HepG2 (cell line): ENCODE measurements around the gene LPIN3. TPM values are rescaled to one million over a fixed set of nuclear protein-coding genes. Genes with fewer than 3 reads are reported as not detected.

Experiments used
- ATAC-seq: fragments of 200-7000 bp; cut with Tn5 transposase; 3 replicates; pipeline ENCODE4 v1.9.1; 2020; ENCODE audit warnings: mild to moderate bottlenecking, moderate library complexity
- BruUV-seq: library from RNA; stranded (reverse); fragments of 400-500 nt; replicated peaks from 2 replicates; lab custom pipeline; 2021; lab: Mats Ljungman, UMichigan
- CTCF ChIA-PET: fragments of 300-600 bp; formaldehyde crosslinking; extraction: SDS; loops from one replicate; lab custom pipeline; 2021; ENCODE audit warnings: low total read pairs, inconsistent platforms, low intra/inter-chr PET ratio; lab: Yijun Ruan, JAX
- POLR2A ChIA-PET: fragments of 350-600 bp; sonication (Branson Sonifier 250); formaldehyde crosslinking; loops from one replicate; lab custom pipeline; 2020; ENCODE audit warnings: antibody characterized with exemption, inconsistent platforms; lab: Yijun Ruan, JAX
- DNase-seq: peaks from one replicate; pipeline ENCODE4 v3.0.0-alpha.2; 2015; ENCODE audit warnings: low spot score
- FAIRE-seq: peaks from 3 replicates; lab custom pipeline; 2011; peaks lifted over from hg19 to GRCh38; lab: Jason Lieb, UNC
- H2AFZ ChIP-seq: one replicate; pipeline ENCODE4 v1.6.1; 2011; ENCODE audit warnings: low read length, inconsistent platforms
- H3K27ac ChIP-seq: fragments of 300-600 bp; 3 replicates; pipeline ENCODE4 v1.8.0; 2011; ENCODE audit warnings: mixed run types, mild to moderate bottlenecking, mixed read lengths, low read length, inconsistent platforms; ENCODE audit not compliant: insufficient read depth; ENCODE audit errors: extremely low read length
- H3K27me3 ChIP-seq, 2 experiments: fragments of 200-600 bp in 1 of 2; 2 replicates in 1 of 2; 3 replicates in 1 of 2; pipeline versions ENCODE4 v1.6.0 to v1.8.0; 2011; ENCODE audit warnings: low read length in 2 of 2, mild to moderate bottlenecking in 2 of 2, moderate library complexity in 2 of 2, inconsistent platforms in 1 of 2; ENCODE audit not compliant: insufficient read depth in 2 of 2, control insufficient read depth in 1 of 2
- H3K36me3 ChIP-seq, 2 experiments: fragments of 200-600 bp in 1 of 2; replicated peaks in 1 of 2; 2 replicates in 1 of 2; 3 replicates in 1 of 2; pipeline versions ENCODE4 v1.5.1 to v1.8.0; 2011; ENCODE audit warnings: low read length in 2 of 2, inconsistent platforms in 1 of 2; ENCODE audit not compliant: insufficient read depth in 2 of 2, control insufficient read depth in 1 of 2
- H3K4me1 ChIP-seq: 2 replicates; pipeline ENCODE4 v1.5.1; 2012; ENCODE audit warnings: low read length, inconsistent platforms; ENCODE audit not compliant: insufficient read depth
- H3K4me2 ChIP-seq: 2 replicates; pipeline ENCODE4 v1.6.0; 2011; ENCODE audit warnings: low read depth, low read length, inconsistent platforms
- H3K4me3 ChIP-seq, 3 experiments: fragments of 200-600 bp in 1 of 3; sonication (generic), shearing (Covaris generic) in 1 of 3; replicated peaks in 1 of 3; 2 replicates each; pipeline ENCODE4 v1.5.1; 2011 to 2016; ENCODE audit warnings: low read length in 3 of 3, inconsistent platforms in 2 of 3, low read depth in 2 of 3, mild to moderate bottlenecking in 2 of 3, control low read depth in 1 of 3, mixed read lengths in 1 of 3; ENCODE audit not compliant: insufficient read depth in 1 of 3
- H3K79me2 ChIP-seq: one replicate; pipeline ENCODE4 v1.6.1; 2011; ENCODE audit warnings: low read length, inconsistent platforms; ENCODE audit not compliant: insufficient read depth
- H3K9ac ChIP-seq: 2 replicates; pipeline ENCODE4 v1.6.0; 2011; ENCODE audit warnings: mild to moderate bottlenecking, low read depth, low read length, inconsistent platforms; ENCODE audit not compliant: insufficient read depth
- H3K9me3 ChIP-seq: 2 replicates; pipeline ENCODE4 v1.5.1; 2012; ENCODE audit warnings: mild to moderate bottlenecking, low read length
- H4K20me1 ChIP-seq: 2 replicates; pipeline ENCODE4 v1.6.0; 2011; ENCODE audit warnings: inconsistent platforms, mild to moderate bottlenecking, low read length, moderate library complexity; ENCODE audit not compliant: insufficient read depth
- NR2C2 ChIP-seq: sonication (generic); formaldehyde crosslinking; IDR thresholded peaks from 2 replicates; pipeline ENCODE4 v1.4.0; 2020; ENCODE audit warnings: missing genetic modification reagents, mild to moderate bottlenecking, moderate library complexity, borderline replicate concordance
- PLRG1 ChIP-seq: fragments of 450-650 bp; conservative IDR thresholded peaks from 2 replicates; pipeline ENCODE4 v1.6.1; 2016
- THAP7 ChIP-seq: sonication (generic); formaldehyde crosslinking; IDR thresholded peaks from 2 replicates; pipeline ENCODE4 v1.8.1; 2023; ENCODE audit warnings: mild to moderate bottlenecking, missing genetic modification reagents
- ZNF224 ChIP-seq: sonication (generic); formaldehyde crosslinking; IDR thresholded peaks from 2 replicates; pipeline ENCODE4 v1.5.0; 2020; ENCODE audit warnings: mild to moderate bottlenecking, missing genetic modification reagents
- WGBS: methylation state at CpG from one replicate; pipeline ENCODE4 v1.1.6; 2017; ENCODE audit warnings: low lambda C conversion rate; 5-methylcytosine and 5-hydroxymethylcytosine counted together
- in situ Hi-C: cut with HindIII; loops from 2 replicates; pipeline ENCODE4 v1.10.0; 2017; ENCODE audit warnings: low pct_unique_long_range_greater_than_20kb; ENCODE audit not compliant: extremely low pct_ligation_motif_present
- intact Hi-C: fragments of 100-400 bp; cut with micrococcal nuclease; formaldehyde crosslinking; loops from one replicate; pipeline ENCODE4 v1.10.0; 2022; ENCODE audit not compliant: unreplicated experiment
- polyA plus RNA-seq, 8 experiments: library from polyadenylated mRNA; depleted of rRNA in 3 of 8; stranded (reverse) in 7 of 8; unstranded in 1 of 8; fragments of >200 nt; fragmentation: Illumina TruSeq in 4 of 8; extraction: Trizol in 4 of 8; gene quantifications; 2 replicates each; pipeline versions ENCODE4 v1.2.1 to v1.2.3, GENCODE V29; 2011 to 2016; ENCODE audit warnings: low read depth in 4 of 8, missing spikeins in 1 of 8, mixed read lengths in 1 of 8; ENCODE audit not compliant: insufficient read depth in 1 of 8
- total RNA-seq, 5 experiments: library from RNA; depleted of rRNA; stranded (reverse); fragments of >200 nt; fragmentation: Illumina TruSeq; extraction: Trizol; gene quantifications; 2 replicates each; pipeline ENCODE4 v1.2.3, GENCODE V29; 2016; ENCODE audit warnings: low read depth in 1 of 5
- TF ChIP-seq, protein P1 (sequence below): sonication (generic); formaldehyde crosslinking; IDR thresholded peaks from 2 replicates; pipeline ENCODE4 v1.5.0; 2020; ENCODE audit warnings: missing genetic modification reagents, mild to moderate bottlenecking, borderline replicate concordance
- TF ChIP-seq, protein P2 (sequence below): sonication (generic); formaldehyde crosslinking; IDR thresholded peaks from 2 replicates; pipeline ENCODE4 v1.5.0; 2020; ENCODE audit warnings: mild to moderate bottlenecking, missing genetic modification reagents, moderate library complexity

The LPIN3 gene
- total and polyA plus RNA-seq, 2 of the 13 experiments (the other 11 are each of a cell fraction or from before 2014, with no cell fraction given): 14.2 to 28.6 TPM

DNA sequence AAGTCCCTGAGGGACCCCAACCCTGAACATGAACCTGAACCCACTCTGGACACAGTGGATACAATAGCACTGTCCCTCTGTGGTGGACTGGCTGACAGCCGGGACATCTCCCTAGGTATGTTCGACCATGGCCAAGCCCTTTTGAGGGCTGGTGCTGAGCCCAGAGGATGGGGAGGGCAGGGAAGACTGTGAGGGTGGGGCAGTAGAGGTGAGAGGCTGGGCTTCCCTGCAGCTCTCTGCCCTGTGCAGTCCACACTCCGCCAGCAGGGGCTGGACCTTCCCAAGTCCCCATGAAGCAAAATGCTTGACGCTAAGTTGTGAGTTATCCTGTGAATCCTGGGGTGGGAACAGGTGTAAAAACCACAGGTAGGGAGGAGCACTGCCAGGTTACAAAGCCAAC is 11.5 kb downstream of the LPIN3 start:
- FAIRE-seq (no peak), DNase-seq (no peak)
- BruUV-seq: no TSS peak
- intact Hi-C loops (no loop called here), in situ Hi-C loops (no loop called here)
- H3K4me2 ChIP-seq: no peak overlapping the region
- H2AFZ ChIP-seq: no peak overlapping the region
- no peaks in the 10 kb centered on the region for H4K20me1 ChIP-seq
- H3K4me3 ChIP-seq: no peak overlapping the region
- no peaks in the 10 kb centered on the region for H3K27me3 ChIP-seq
- H3K4me1 ChIP-seq: no peaks in the 10 kb centered on the region
- CTCF ChIA-PET: no interaction called here
- TF ChIP-seq, protein P1, sequence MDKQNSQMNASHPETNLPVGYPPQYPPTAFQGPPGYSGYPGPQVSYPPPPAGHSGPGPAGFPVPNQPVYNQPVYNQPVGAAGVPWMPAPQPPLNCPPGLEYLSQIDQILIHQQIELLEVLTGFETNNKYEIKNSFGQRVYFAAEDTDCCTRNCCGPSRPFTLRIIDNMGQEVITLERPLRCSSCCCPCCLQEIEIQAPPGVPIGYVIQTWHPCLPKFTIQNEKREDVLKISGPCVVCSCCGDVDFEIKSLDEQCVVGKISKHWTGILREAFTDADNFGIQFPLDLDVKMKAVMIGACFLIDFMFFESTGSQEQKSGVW (CRISPR knock-in tag): 0 out of 2 replicates have a peak, but pooled peaks have one; percentile 24
- TF ChIP-seq THAP7 (CRISPR knock-in tag): peak; percentile 38; the same call in 1 of the 2 replicates
- no peak for TF ChIP-seq ZNF224 (CRISPR knock-in tag)
- TF ChIP-seq, all 625 proteins: peak for 2
- Histone ChIP-seq H3K9ac (no peak overlapping the region), H3K27ac (no peak overlapping the region), H3K36me3 (peaks cover 11 to 29% of the 10 kb centered on the region in 2 experiments; a peak in 4 of 5 replicates), H3K79me2 (no peaks in the 10 kb centered on the region), H3K9me3 (no peaks in the 10 kb centered on the region)
- WGBS: 90% methylated on average over 4 of the region's 4 CpGs
- ATAC-seq: peak; percentile 70
- POLR2A ChIA-PET: no interaction called here

DNA sequence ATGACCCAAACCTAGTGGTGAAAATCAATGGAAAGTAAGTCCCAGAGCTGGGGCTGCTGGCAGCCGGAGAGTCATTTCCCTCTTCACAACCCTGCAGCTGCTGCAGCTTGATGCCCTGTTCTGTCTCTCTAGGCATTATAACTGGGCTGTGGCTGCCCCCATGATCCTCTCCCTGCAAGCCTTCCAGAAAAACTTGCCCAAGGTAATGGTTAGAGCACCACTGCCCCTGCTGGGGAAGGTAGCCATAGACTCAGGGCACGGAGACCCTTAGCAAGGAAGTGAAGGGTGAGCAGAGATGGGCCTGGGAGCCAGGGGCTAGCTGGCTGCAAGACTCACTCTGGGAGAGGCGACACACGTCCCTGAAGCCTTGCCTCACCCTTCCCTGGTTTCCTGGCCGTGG is 12.0 kb downstream of the LPIN3 start:
- Histone ChIP-seq H3K27me3 (no peaks in the 10 kb centered on the region), H3K9ac (no peak overlapping the region), H3K4me3 (no peak overlapping the region), H3K27ac (no peak overlapping the region), H3K4me1 (no peaks in the 10 kb centered on the region)
- peak; percentile 14; the same call in 2 of the 3 replicates for ATAC-seq
- intact Hi-C loops: no loop called here
- 84% methylated on average over 5 of the region's 5 CpGs for WGBS
- TF ChIP-seq PLRG1 (no peak), NR2C2 (CRISPR knock-in tag) (no peak)
- TF ChIP-seq, protein P2, sequence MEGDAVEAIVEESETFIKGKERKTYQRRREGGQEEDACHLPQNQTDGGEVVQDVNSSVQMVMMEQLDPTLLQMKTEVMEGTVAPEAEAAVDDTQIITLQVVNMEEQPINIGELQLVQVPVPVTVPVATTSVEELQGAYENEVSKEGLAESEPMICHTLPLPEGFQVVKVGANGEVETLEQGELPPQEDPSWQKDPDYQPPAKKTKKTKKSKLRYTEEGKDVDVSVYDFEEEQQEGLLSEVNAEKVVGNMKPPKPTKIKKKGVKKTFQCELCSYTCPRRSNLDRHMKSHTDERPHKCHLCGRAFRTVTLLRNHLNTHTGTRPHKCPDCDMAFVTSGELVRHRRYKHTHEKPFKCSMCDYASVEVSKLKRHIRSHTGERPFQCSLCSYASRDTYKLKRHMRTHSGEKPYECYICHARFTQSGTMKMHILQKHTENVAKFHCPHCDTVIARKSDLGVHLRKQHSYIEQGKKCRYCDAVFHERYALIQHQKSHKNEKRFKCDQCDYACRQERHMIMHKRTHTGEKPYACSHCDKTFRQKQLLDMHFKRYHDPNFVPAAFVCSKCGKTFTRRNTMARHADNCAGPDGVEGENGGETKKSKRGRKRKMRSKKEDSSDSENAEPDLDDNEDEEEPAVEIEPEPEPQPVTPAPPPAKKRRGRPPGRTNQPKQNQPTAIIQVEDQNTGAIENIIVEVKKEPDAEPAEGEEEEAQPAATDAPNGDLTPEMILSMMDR (CRISPR knock-in tag): 0 out of 2 replicates have a peak, but pooled peaks have one; percentile 8
- TF ChIP-seq, all 625 proteins: peak for 1
- Histone ChIP-seq H3K79me2 (no peaks in the 10 kb centered on the region), H3K4me2 (no peak overlapping the region), H3K9me3 (no peaks in the 10 kb centered on the region), H4K20me1 (no peaks in the 10 kb centered on the region), H2AFZ (no peak overlapping the region), H3K36me3 (peaks cover 15 to 24% of the 10 kb centered on the region in 2 experiments; a peak in 4 of 5 replicates)
- DNase-seq (no peak), FAIRE-seq (no peak)
- no TSS peak for BruUV-seq
- ChIA-PET POLR2A (interaction anchor here (1.4 kb wide), 1 partner anchor 12 kb away, joined by 3 read pairs; the partner anchor contains the start of gene LPIN3), CTCF (no interaction called here)
- in situ Hi-C loops: no loop called here
